Common myeloid progenitor, CD34-positive (primary cell): Measurements from ENCODE around the gene EML2.

Source experiments
- CTCF ChIA-PET: fragments of 350-600 bp; sonication (Branson Sonifier 250); formaldehyde crosslinking; loops from one replicate; lab custom pipeline; 2021; ENCODE audit warnings: antibody characterized with exemption; lab: Charles Lee
- POLR2A ChIA-PET: fragments of 350-600 bp; sonication (Branson Sonifier 250); formaldehyde crosslinking; loops from one replicate; lab custom pipeline; 2021; ENCODE audit warnings: antibody characterized with exemption; lab: Charles Lee
- DNase-seq, 3 donors: peaks; one replicate each; pipeline versions ENCODE4 v3.0.0 to v3.0.0-alpha.2; 2013
- H3K27ac ChIP-seq, 2 experiments: 1 replicate in 1 of 2; 2 replicates in 1 of 2; pipeline ENCODE4 v1.7.0; 2013; ENCODE audit warnings: inconsistent platforms in 2 of 2, low read length in 2 of 2, mild to moderate bottlenecking in 2 of 2, low read depth in 1 of 2, moderate library complexity in 1 of 2; ENCODE audit not compliant: severe bottlenecking in 2 of 2, insufficient read depth in 1 of 2, poor library complexity in 1 of 2
- H3K27me3 ChIP-seq, 5 experiments: replicated peaks in 2 of 5; 1 replicate in 3 of 5; 2 replicates in 2 of 5; pipeline versions ENCODE4 v1.6.1 to v1.7.0; 2013; ENCODE audit warnings: low read length in 4 of 5, mild to moderate bottlenecking in 2 of 5, moderate library complexity in 2 of 5, inconsistent platforms in 1 of 5; ENCODE audit not compliant: insufficient read depth in 5 of 5, control insufficient read depth in 4 of 5
- H3K36me3 ChIP-seq, 4 experiments: 1 replicate in 2 of 4; 2 replicates in 2 of 4; pipeline versions ENCODE4 v1.6.1 to v1.7.0; 2013; ENCODE audit warnings: low read length in 3 of 4, control low read depth in 1 of 4, mild to moderate bottlenecking in 1 of 4; ENCODE audit not compliant: control insufficient read depth in 4 of 4, insufficient read depth in 4 of 4
- H3K4me1 ChIP-seq, 4 experiments: 1 replicate in 3 of 4; 2 replicates in 1 of 4; pipeline versions ENCODE4 v1.6.1 to v1.7.1; 2013; ENCODE audit warnings: low read length in 3 of 4, mild to moderate bottlenecking in 3 of 4, control low read depth in 1 of 4, inconsistent platforms in 1 of 4, moderate library complexity in 1 of 4; ENCODE audit not compliant: control insufficient read depth in 4 of 4, insufficient read depth in 4 of 4; ENCODE audit errors: control extremely low read depth in 1 of 4
- H3K4me3 ChIP-seq, 7 experiments: 1 replicate in 4 of 7; 2 replicates in 3 of 7; pipeline versions ENCODE4 v1.5.1 to v1.7.0; 2013; ENCODE audit warnings: mild to moderate bottlenecking in 7 of 7, low read length in 6 of 7, moderate library complexity in 6 of 7, inconsistent platforms in 2 of 7, low read depth in 2 of 7, control low read depth in 1 of 7; ENCODE audit not compliant: insufficient read depth in 4 of 7, control insufficient read depth in 1 of 7; ENCODE audit errors: extremely low read depth in 1 of 7
- H3K9me3 ChIP-seq, 5 experiments: 1 replicate in 4 of 5; 2 replicates in 1 of 5; pipeline versions ENCODE4 v1.6.1 to v1.7.1; 2013; ENCODE audit warnings: low read length in 4 of 5, mild to moderate bottlenecking in 2 of 5, inconsistent platforms in 1 of 5, low read depth in 1 of 5, moderate library complexity in 1 of 5; ENCODE audit not compliant: control insufficient read depth in 4 of 5, insufficient read depth in 2 of 5; ENCODE audit errors: control extremely low read depth in 1 of 5
- WGBS: methylation state at CpG from one replicate; pipeline ENCODE4 v1.1.5; 2013; ENCODE audit not compliant: insufficient coverage; 5-methylcytosine and 5-hydroxymethylcytosine counted together

The EML2 gene

DNA sequence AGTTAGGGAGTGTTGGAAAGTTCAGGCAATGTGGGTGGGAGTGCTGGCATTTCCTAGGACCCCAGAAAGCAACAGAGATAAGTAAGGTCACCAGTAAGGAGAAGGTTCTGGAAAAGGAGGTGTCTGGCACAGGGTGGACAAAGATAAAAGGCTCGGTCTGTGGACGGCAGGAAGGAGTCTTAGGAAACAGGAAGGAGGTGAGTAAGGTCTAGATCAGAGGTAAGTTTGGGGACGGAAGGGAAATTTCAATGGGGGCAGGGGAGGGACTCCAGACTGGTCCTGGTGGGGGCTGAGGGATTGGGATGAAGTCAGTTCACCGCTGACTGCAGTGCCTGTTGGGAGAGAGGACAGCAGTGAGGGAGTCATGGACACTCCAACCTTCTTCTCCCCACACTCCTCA, 46.8 kb downstream of the EML2 start:
- no peak overlapping the region for H3K4me3 ChIP-seq
- no peak for DNase-seq
- H3K36me3 ChIP-seq: no peaks in the 10 kb centered on the region
- peaks cover 0 to 44% (median 6%) of the 10 kb centered on the region in 5 experiments for H3K27me3 ChIP-seq
- POLR2A ChIA-PET: no interaction called here
- 3% methylated on average over 3 of the region's 4 CpGs for WGBS
- CTCF ChIA-PET: interaction anchor here (1.0 to 2.6 kb wide), 2 partner anchors 49 to 50 kb away, joined by 4 to 21 read pairs; no protein-coding TSS in a partner anchor
- peaks cover 0 to 3% (median 1%) of the 10 kb centered on the region in 4 experiments for H3K4me1 ChIP-seq
- no peaks in the 10 kb centered on the region for H3K9me3 ChIP-seq
- H3K27ac ChIP-seq: no peak overlapping the region

DNA sequence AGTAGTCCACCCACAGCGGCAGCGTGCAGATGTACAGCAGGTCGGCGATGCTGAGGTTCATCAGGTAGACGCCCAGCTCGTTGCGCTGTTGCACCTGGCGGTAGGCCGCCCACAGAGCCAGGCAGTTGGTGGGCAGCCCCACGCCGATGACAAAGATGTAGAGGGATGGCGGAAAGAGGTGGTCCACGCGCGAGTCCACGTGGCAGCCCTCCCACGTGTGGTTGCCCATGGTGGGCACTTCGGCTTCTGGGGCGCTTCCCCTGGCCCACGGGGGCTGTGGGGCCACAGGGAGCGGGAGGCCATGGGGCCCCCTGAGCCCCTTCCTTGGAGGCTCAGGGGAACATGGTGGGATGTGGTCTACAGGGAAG, 47.6 kb downstream of the EML2 start:
- no peak overlapping the region for H3K27ac ChIP-seq
- ChIA-PET CTCF (interaction anchor here (0.9 to 2.6 kb wide), 3 partner anchors 39 to 87 kb away, joined by 3 to 21 read pairs (median 3); no protein-coding TSS in a partner anchor), POLR2A (no interaction called here)
- peaks cover 0 to 3% (median 1%) of the 10 kb centered on the region in 4 experiments for H3K4me1 ChIP-seq
- DNase-seq: no peak
- H3K27me3 ChIP-seq: peaks cover 0 to 36% (median 2%) of the 10 kb centered on the region in 5 experiments
- WGBS: 98% methylated on average over 19 of the region's 21 CpGs
- H3K4me3 ChIP-seq: no peak overlapping the region
- H3K9me3 ChIP-seq: no peaks in the 10 kb centered on the region
- no peaks in the 10 kb centered on the region for H3K36me3 ChIP-seq

DNA sequence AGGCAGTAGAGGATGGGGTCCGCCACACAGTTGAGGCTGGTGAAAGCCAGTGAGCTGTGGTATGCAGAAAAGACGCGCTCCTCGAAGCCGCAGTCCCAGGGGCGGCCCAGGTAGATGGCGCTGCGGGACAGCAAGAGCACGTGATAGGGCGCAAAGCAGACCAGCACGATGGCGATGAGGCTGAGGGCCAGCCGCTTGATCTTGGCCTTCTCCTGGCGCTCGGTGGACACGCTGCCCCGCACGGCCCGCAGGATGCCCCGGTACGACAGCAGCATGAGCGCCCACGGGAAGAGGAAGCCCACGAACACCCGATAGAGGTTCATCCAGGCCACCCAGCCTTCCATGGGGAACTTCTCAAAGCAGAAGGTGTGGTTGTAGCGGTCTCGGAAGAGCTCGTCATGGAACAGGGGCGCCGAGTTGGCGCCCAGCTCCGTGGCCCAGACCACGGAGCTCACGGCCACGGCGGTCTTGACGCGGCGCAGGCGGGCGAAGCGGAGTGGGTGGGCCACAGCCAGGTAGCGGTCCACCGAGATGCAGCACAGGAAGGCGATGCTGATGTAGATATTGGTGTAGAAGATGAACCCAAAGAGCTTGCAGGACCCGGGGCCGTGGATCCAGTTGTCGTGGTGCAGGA, 48.1 kb downstream of the EML2 start:
- H3K27me3 ChIP-seq: peaks cover 0 to 32% (median 2%) of the 10 kb centered on the region in 5 experiments
- POLR2A ChIA-PET: no interaction called here
- CTCF ChIA-PET: interaction anchor here (0.6 to 2.6 kb wide), 5 partner anchors 12 to 88 kb away, joined by 3 to 21 read pairs (median 3); no protein-coding TSS in a partner anchor

DNA sequence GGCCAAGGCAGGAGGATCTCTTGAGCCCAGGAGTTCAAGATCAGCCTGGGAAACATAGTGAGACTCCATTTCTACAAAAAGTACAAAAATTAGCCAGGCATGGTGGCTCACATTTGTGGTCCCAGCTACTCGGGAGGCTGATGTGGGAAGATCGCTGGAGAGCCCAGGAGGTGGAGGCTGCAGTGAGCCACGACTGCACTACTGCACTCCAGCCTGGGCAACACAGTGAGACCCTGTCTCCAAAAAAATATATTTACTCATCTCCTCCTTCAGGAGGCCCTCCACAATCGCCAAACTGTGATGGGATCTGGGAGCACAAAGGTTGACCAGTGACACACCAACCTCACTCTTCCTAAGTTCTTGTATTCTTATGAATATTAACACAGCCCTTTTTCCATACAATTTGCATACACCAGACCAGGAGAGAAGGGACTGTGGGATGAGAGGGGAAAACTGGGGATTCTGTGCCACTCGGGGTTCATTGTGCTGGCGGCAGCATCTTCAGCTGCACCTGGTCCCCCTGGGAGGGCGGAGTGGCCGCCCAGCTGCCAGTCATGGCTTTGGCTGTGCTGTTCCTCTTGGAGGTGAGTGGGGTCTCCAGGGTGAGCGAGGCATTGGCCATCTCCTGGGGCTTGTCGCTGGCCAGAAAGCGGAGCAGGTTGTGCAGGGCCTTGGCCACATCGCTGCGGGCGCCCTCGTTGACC, 48.7 kb downstream of the EML2 start:
- no peaks in the 10 kb centered on the region for H3K9me3 ChIP-seq
- no peak for DNase-seq
- peaks cover 0 to 26% (median 0%) of the 10 kb centered on the region in 5 experiments for H3K27me3 ChIP-seq
- H3K27ac ChIP-seq: no peak overlapping the region
- 57% methylated on average over 12 of the region's 15 CpGs for WGBS
- no peaks in the 10 kb centered on the region for H3K36me3 ChIP-seq
- POLR2A ChIA-PET: no interaction called here
- no peak overlapping the region for H3K4me3 ChIP-seq
- H3K4me1 ChIP-seq: peaks cover 0 to 3% (median 1%) of the 10 kb centered on the region in 4 experiments
- CTCF ChIA-PET: interaction anchor here (0.6 to 2.6 kb wide), 3 partner anchors 12 to 52 kb away, joined by 3 to 21 read pairs (median 3); no protein-coding TSS in a partner anchor

More for the DNA sequence above, 48.1 kb downstream of the EML2 start:
- Histone ChIP-seq H3K36me3 (no peaks in the 10 kb centered on the region), H3K27ac (no peak overlapping the region), H3K4me1 (peaks cover 0 to 3% (median 1%) of the 10 kb centered on the region in 4 experiments), H3K9me3 (no peaks in the 10 kb centered on the region), H3K4me3 (no peak overlapping the region)
- 44% methylated on average over 46 of the region's 48 CpGs for WGBS
- peak; percentile 36 to 56 (median 48) for DNase-seq

DNA sequence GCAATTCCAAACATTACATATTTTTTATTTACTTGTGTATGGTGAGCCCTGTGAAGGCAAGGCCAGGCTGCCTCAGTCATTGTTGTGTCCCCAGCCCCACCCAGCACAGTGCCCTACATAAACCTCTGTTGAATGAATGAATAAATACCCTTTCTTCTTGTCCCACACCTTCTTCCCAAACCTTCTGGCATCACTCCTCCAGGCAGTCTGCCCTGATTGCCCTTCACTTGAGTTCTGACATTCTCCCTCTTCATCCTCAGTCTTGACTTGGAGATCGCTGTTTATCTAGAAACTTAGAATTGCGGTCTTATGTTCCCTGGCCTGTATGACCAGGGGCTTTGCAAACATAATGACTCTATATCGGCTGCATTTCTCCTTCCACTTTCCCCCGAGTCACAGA, 49.4 kb downstream of the EML2 start:
- H3K4me3 ChIP-seq: no peak overlapping the region
- ChIA-PET CTCF (interaction anchor here (2.6 kb wide), 1 partner anchor 52 kb away, joined by 21 read pairs; no protein-coding TSS in a partner anchor), POLR2A (no interaction called here)
- DNase-seq: no peak
- no peak overlapping the region for H3K27ac ChIP-seq
- no peaks in the 10 kb centered on the region for H3K9me3 ChIP-seq
- peaks cover 0 to 8% (median 6%) of the 10 kb centered on the region in 4 experiments for H3K4me1 ChIP-seq
- peaks cover 0 to 24% (median 0%) of the 10 kb centered on the region in 5 experiments for H3K27me3 ChIP-seq
- no peaks in the 10 kb centered on the region for H3K36me3 ChIP-seq
- WGBS: 98% methylated on average over 3 of the region's 4 CpGs

DNA sequence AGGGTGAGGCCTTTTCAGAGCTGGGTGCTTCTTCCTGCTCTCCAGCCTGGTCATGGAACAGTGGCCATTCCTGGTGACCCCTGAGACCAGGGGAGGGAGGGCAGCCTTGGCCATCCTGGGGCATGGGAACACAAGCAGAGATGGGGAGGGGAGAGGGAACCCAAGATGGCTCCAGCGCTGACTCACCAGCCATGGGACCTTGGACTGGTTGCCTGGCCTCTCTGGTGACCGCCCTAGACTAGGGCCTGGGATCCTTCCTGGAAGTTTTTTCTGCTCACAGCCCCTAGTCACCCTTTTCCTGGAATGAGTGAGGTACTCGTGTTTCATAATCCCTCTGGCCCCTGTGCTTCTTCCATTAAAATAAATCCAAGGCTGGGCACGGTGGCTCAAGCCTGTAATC, 51.3 kb downstream of the EML2 start:
- no peak for DNase-seq
- POLR2A ChIA-PET: no interaction called here

More for the DNA sequence above, 51.3 kb downstream of the EML2 start:
- 94% methylated on average over 3 of the region's 4 CpGs for WGBS
- peaks cover 0 to 24% (median 0%) of the 10 kb centered on the region in 5 experiments for H3K27me3 ChIP-seq
- CTCF ChIA-PET: interaction anchor here (0.7 to 1.1 kb wide), 2 partner anchors 315 to 537 kb away, joined by 3 read pairs; partner anchors contain the start of gene MYPOP
- H3K4me1 ChIP-seq: peaks cover 0 to 14% (median 13%) of the 10 kb centered on the region in 4 experiments
- H3K9me3 ChIP-seq: no peaks in the 10 kb centered on the region
- H3K27ac ChIP-seq: no peak overlapping the region
- H3K36me3 ChIP-seq: no peaks in the 10 kb centered on the region
- no peak overlapping the region for H3K4me3 ChIP-seq
